DOHH2 (cell line): ENCODE results near the gene GSG1L.

ENCODE experiments used
- EZH2phosphoT487 ChIP-seq: fragments of 200-600 bp; sonication (generic); IDR thresholded peaks from 2 replicates; pipeline ENCODE4 v1.6.1; 2017; ENCODE audit warnings: borderline replicate concordance, mild to moderate bottlenecking, antibody characterized with exemption, low read length, moderate library complexity, mixed read lengths
- TF ChIP-seq, protein P1 (sequence below): fragments of 200-600 bp; sonication (generic); IDR thresholded peaks from one replicate; pipeline ENCODE4 v1.5.1; 2014; ENCODE audit warnings: antibody characterized with exemption, mild to moderate bottlenecking, low read depth, low read length; ENCODE audit not compliant: poor library complexity, severe bottlenecking

DNA sequence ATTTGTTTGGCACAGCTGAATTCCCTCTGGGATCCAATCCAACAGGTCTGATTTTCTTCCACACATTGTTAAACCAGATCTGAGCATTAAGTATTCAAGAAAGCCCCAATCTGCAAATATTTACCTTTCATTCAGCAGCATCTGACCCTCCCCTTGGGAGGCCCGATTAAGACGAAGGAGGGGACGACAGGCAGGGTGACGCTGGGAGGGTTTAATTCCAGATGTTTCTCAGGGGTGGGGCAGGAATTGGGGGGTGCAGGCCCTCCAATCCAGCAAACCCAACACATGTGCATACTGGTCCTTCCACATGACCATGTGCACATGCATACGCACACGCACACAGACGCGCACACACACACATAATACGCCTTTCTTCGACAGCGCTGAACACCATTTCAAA is 240.5 kb downstream of the GSG1L start:
- TF ChIP-seq, protein P1, sequence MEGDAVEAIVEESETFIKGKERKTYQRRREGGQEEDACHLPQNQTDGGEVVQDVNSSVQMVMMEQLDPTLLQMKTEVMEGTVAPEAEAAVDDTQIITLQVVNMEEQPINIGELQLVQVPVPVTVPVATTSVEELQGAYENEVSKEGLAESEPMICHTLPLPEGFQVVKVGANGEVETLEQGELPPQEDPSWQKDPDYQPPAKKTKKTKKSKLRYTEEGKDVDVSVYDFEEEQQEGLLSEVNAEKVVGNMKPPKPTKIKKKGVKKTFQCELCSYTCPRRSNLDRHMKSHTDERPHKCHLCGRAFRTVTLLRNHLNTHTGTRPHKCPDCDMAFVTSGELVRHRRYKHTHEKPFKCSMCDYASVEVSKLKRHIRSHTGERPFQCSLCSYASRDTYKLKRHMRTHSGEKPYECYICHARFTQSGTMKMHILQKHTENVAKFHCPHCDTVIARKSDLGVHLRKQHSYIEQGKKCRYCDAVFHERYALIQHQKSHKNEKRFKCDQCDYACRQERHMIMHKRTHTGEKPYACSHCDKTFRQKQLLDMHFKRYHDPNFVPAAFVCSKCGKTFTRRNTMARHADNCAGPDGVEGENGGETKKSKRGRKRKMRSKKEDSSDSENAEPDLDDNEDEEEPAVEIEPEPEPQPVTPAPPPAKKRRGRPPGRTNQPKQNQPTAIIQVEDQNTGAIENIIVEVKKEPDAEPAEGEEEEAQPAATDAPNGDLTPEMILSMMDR: no peak
- no peak for TF ChIP-seq EZH2phosphoT487
